ENCODE results near the gene RBPMS2. TPM values are rescaled to one million over a fixed set of nuclear protein-coding genes. Genes with fewer than 3 reads are reported as not detected.
A peak's percentile ranks its signal among the peaks of the same experiment; 100 is the strongest.

Gene RBPMS2
- total RNA-seq, 1 donor from 2014 or later = 4.8 TPM

- H3K27ac Mint-ChIP-seq (ENCODE audit: unreplicated experiment) = no peak overlapping the region
- no peak for TF ChIP-seq CTCF (IDR thresholded peaks at IDR 0.05)
- no peak for DNase-seq (ENCODE audit: extremely low spot score, unreplicated experiment)
- H3K4me3 Mint-ChIP-seq (ENCODE audit: unreplicated experiment) = no peak overlapping the region
- H3K36me3 Mint-ChIP-seq (ENCODE audit: unreplicated experiment) = no peaks in the 10 kb centered on the region
- H3K27me3 Mint-ChIP-seq (ENCODE audit: unreplicated experiment) = no peaks in the 10 kb centered on the region
- peaks cover 3% of the 10 kb centered on the region for H3K4me1 Mint-ChIP-seq (ENCODE audit: unreplicated experiment)
- H3K9me3 Mint-ChIP-seq (ENCODE audit: unreplicated experiment) = no peaks in the 10 kb centered on the region
Measured at GRCh38 chr15:64753480-64754185, 21.8 kb downstream of the RBPMS2 start.

DNA sequence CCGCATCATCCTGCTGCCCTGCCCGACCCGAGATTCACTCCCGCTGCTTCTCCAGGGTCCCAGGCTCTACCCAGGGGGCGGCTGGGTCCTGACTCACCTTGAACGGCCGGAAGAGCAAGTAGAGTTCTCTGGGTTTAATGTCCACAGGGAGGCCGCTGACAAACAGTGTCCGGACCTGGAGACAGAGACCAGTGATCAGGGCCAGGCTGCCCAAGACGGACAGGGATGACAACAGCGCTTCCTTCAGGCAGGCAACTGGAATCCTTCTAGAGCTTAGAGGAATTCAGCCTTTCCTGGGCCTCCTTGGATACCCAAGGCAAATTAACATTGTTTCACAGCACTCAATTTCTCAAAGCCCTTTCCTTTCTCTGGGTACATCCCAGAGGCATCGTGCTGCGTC lies 23.9 kb downstream of the RBPMS2 start:
- no peak for DNase-seq (ENCODE audit: extremely low spot score, unreplicated experiment)
- Mint-ChIP-seq H3K36me3 (ENCODE audit: unreplicated experiment) (no peaks in the 10 kb centered on the region), H3K9me3 (ENCODE audit: unreplicated experiment) (no peaks in the 10 kb centered on the region), H3K27me3 (ENCODE audit: unreplicated experiment) (no peaks in the 10 kb centered on the region), H3K4me3 (ENCODE audit: unreplicated experiment) (no peak overlapping the region), H3K4me1 (ENCODE audit: unreplicated experiment) (peaks cover 3% of the 10 kb centered on the region), H3K27ac (ENCODE audit: unreplicated experiment) (no peak overlapping the region)
- TF ChIP-seq CTCF (IDR thresholded peaks at IDR 0.05) = no peak

DNA sequence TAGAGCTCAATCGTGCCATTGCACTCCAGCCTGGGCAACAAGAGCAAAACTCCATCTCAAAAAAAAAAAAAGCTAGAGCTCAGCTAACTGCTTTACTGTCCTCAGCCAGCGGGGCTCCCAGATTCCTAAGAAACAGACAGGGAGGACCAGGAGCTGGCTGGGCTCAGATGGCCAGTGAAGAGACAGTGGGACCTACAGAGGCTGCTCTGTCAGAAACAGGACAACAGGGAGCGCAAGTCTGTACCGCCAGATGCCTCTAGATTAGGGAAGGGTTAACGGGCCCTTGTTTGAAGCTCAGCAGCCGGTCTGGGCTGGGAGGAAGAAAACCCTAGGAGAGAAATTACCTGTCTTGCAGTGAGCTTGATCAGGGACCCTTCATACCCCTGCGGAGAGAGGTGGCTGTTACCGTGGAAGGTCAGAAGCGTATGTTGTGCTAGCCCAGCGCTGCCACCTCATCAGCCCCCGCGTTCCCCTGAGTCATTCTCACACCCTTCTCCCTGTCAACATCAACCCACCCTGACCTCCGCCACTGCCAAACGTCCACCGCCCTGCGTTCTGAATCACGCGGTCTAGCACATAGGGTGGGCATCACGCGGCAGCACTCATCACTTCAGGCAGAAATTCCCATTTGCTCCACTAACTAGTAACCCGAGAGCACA lies 25.3 kb downstream of the RBPMS2 start:
- no peaks in the 10 kb centered on the region for H3K36me3 Mint-ChIP-seq (ENCODE audit: unreplicated experiment)
- peak; percentile 21 for TF ChIP-seq CTCF (IDR thresholded peaks at IDR 0.05)
- H3K27ac Mint-ChIP-seq (ENCODE audit: unreplicated experiment) = no peak overlapping the region
- H3K4me1 Mint-ChIP-seq (ENCODE audit: unreplicated experiment) = peaks cover 3% of the 10 kb centered on the region
- H3K9me3 Mint-ChIP-seq (ENCODE audit: unreplicated experiment) = no peaks in the 10 kb centered on the region
- H3K4me3 Mint-ChIP-seq (ENCODE audit: unreplicated experiment) = no peak overlapping the region
- no peak for DNase-seq (ENCODE audit: extremely low spot score, unreplicated experiment)
- H3K27me3 Mint-ChIP-seq (ENCODE audit: unreplicated experiment) = no peaks in the 10 kb centered on the region

DNA sequence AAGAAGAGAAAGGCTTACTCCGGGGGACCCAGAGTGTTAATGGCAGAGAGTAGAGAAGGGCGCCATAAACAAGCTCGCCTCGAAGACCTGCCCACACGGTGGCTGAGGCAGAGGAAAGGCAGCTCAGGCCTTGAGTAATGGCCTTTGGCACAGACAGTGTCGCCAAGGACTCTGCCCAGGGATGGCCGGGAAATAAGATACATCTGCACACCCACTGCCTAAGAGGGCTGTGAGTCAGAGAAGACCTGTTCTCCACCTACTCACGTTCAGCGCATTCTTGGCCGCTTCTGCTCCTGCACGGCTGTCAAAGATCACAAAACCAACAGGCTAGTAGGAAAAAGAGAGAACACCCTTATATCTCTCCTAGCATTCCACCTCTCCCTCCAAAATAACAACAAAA lies 26.2 kb downstream of the RBPMS2 start:
- Mint-ChIP-seq H3K27ac (ENCODE audit: unreplicated experiment) (no peak overlapping the region), H3K4me1 (ENCODE audit: unreplicated experiment) (peaks cover 3% of the 10 kb centered on the region), H3K4me3 (ENCODE audit: unreplicated experiment) (no peak overlapping the region), H3K9me3 (ENCODE audit: unreplicated experiment) (no peaks in the 10 kb centered on the region), H3K27me3 (ENCODE audit: unreplicated experiment) (no peaks in the 10 kb centered on the region), H3K36me3 (ENCODE audit: unreplicated experiment) (no peaks in the 10 kb centered on the region)
- no peak for DNase-seq (ENCODE audit: extremely low spot score, unreplicated experiment)
- TF ChIP-seq CTCF (IDR thresholded peaks at IDR 0.05) = no peak

DNA sequence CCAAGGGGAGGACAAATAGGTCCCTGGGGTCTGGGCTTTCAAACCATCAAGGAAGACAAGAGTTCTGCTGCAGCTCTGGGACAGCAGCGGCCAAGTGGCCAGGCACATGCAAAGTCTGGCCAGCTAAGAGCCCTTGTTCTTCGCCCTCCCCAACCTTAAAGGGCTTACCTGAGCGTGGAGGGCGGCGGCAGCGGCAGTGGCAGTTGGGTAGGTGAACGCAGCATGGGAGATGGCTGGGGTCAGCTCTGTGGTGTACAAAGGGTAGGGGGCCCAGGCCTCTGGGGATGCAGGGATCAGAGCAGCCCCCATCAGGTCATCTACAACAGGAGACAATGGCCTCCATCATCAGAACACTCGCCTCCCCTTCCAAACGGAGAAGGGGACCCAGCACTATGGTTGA lies 27.1 kb downstream of the RBPMS2 start:
- Mint-ChIP-seq H3K27ac (ENCODE audit: unreplicated experiment) (no peak overlapping the region), H3K9me3 (ENCODE audit: unreplicated experiment) (no peaks in the 10 kb centered on the region), H3K4me1 (ENCODE audit: unreplicated experiment) (peaks cover 3% of the 10 kb centered on the region), H3K36me3 (ENCODE audit: unreplicated experiment) (no peaks in the 10 kb centered on the region), H3K4me3 (ENCODE audit: unreplicated experiment) (no peak overlapping the region), H3K27me3 (ENCODE audit: unreplicated experiment) (no peaks in the 10 kb centered on the region)
- no peak for DNase-seq (ENCODE audit: extremely low spot score, unreplicated experiment)
- no peak for TF ChIP-seq CTCF (IDR thresholded peaks at IDR 0.05)

Data from osteocyte (in vitro differentiated cells).